Esophagus squamous epithelium (tissue), 5 donors: ENCODE measurements around the gene HSFX2. TPM values are rescaled to one million over a fixed set of nuclear protein-coding genes. Genes with fewer than 3 reads are reported as not detected.

Experiments used
- DNase-seq: peaks from one replicate; lab custom pipeline; 2025; lab: John Stamatoyannopoulos, UW
- H3K27ac ChIP-seq, 4 donors: fragments of 200-600 bp; sonication (generic); one replicate each; pipeline ENCODE4 v1.5.1; 2016 to 2019; ENCODE audit warnings: mild to moderate bottlenecking in 1 of 4
- H3K27me3 ChIP-seq, 4 donors: fragments of 200-600 bp; sonication (generic); 1 replicate in 3 of 4; 2 replicates in 1 of 4; pipeline versions ENCODE4 v1.5.1 to v1.6.0; 2017 to 2021; ENCODE audit warnings: antibody characterized with exemption in 1 of 4
- H3K36me3 ChIP-seq, 3 donors: fragments of 200-600 bp; sonication (generic); one replicate each; pipeline ENCODE4 v1.5.1; 2016 to 2019
- H3K4me1 ChIP-seq, 3 donors: fragments of 200-600 bp; sonication (generic); one replicate each; pipeline ENCODE4 v1.5.1; 2017 to 2019
- H3K4me3 ChIP-seq, 4 donors: fragments of 200-600 bp; sonication (generic); 1 replicate in 3 of 4; 2 replicates in 1 of 4; pipeline ENCODE4 v1.5.1; 2016 to 2019; ENCODE audit warnings: mild to moderate bottlenecking in 2 of 4, moderate library complexity in 1 of 4
- H3K9me3 ChIP-seq, 3 donors: fragments of 200-600 bp; sonication (generic); one replicate each; pipeline ENCODE4 v1.5.1; 2016 to 2019
- POLR2A ChIP-seq, 4 donors: fragments of 450-650 bp; IDR thresholded peaks; one replicate each; pipeline ENCODE4 v1.6.1; 2017; ENCODE audit warnings: antibody characterized with exemption in 4 of 4, mild to moderate bottlenecking in 4 of 4, moderate library complexity in 3 of 4
- WGBS, 2 donors: methylation state at CpG; one replicate each; pipeline ENCODE4 v1.1.5; 2018; 5-methylcytosine and 5-hydroxymethylcytosine counted together
- intact Hi-C: fragments of 100-400 bp; cut with DNase I; formaldehyde crosslinking; loops from one replicate; pipeline ENCODE4 v1.15.0; 2022
- total RNA-seq, 4 donors: library from RNA; depleted of rRNA; stranded (reverse); fragments of >200 nt; gene quantifications; one replicate each; pipeline ENCODE4 v1.1.0, GENCODE V29; 2016
- TF ChIP-seq, protein P1 (sequence below), 6 experiments: fragments of 450-650 bp in 4 of 6; fragments of 200-600 bp in 2 of 6; sonication (generic) in 2 of 6; IDR thresholded peaks; one replicate each; pipeline ENCODE4 v1.5.1; 2016 to 2019; ENCODE audit warnings: antibody characterized with exemption in 6 of 6, mild to moderate bottlenecking in 4 of 6, moderate library complexity in 4 of 6
- donor health status: DM: yes; HTN: yes; CAD: no.

The HSFX2 gene
- total RNA-seq, 4 donors from 2014 or later: 1.2 TPM; not detected in 3

GRCh38 chrX:149572743-149573142 lies 22.4 kb downstream of the HSFX2 start:
- H3K36me3 ChIP-seq: no peaks in the 10 kb centered on the region
- no peak for DNase-seq
- WGBS, 2 donors: 40 to 43% methylated on average over 1 of the region's 1 CpG

DNA sequence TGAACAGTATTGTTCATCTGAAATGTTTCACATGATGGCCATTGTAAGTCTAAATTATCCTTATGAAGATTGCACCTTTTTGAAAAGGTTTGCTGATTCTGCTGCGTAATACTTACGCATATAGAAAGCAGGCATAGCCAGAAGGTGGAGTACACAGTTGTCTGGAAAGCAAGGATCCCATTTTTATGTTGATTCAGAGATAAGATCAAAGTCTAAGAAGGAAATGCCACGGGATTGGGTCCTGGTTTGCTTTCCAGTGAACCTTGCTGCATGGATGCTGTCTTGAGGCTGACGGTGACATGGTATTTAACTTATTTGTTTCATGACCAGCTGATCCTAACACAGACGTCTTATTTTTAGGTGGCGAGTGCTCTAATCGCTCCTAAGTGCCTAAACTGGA lies 23.3 kb downstream of the HSFX2 start:
- H3K9me3 ChIP-seq: no peaks in the 10 kb centered on the region
- no peak for DNase-seq
- TF ChIP-seq, protein P1, sequence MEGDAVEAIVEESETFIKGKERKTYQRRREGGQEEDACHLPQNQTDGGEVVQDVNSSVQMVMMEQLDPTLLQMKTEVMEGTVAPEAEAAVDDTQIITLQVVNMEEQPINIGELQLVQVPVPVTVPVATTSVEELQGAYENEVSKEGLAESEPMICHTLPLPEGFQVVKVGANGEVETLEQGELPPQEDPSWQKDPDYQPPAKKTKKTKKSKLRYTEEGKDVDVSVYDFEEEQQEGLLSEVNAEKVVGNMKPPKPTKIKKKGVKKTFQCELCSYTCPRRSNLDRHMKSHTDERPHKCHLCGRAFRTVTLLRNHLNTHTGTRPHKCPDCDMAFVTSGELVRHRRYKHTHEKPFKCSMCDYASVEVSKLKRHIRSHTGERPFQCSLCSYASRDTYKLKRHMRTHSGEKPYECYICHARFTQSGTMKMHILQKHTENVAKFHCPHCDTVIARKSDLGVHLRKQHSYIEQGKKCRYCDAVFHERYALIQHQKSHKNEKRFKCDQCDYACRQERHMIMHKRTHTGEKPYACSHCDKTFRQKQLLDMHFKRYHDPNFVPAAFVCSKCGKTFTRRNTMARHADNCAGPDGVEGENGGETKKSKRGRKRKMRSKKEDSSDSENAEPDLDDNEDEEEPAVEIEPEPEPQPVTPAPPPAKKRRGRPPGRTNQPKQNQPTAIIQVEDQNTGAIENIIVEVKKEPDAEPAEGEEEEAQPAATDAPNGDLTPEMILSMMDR (IDR thresholded peaks at IDR 0.05): no peak
- TF ChIP-seq POLR2A (IDR thresholded peaks at IDR 0.05): no peak
- no peak overlapping the region for H3K27ac ChIP-seq
- H3K4me1 ChIP-seq: no peaks in the 10 kb centered on the region
- WGBS, 2 donors: 72% methylated on average over 7 of the region's 7 CpGs; no CpG with 5 or more reads in 1 of the 2 donors
- intact Hi-C loops: no loop called here
- H3K27me3 ChIP-seq: no peaks in the 10 kb centered on the region
- no peak overlapping the region for H3K4me3 ChIP-seq
- no peaks in the 10 kb centered on the region for H3K36me3 ChIP-seq

More at GRCh38 chrX:149572743-149573142, 22.4 kb downstream of the HSFX2 start:
- no peaks in the 10 kb centered on the region for H3K9me3 ChIP-seq
- H3K4me3 ChIP-seq: no peak overlapping the region
- intact Hi-C loops: no loop called here
- no peak overlapping the region for H3K27ac ChIP-seq
- no peaks in the 10 kb centered on the region for H3K27me3 ChIP-seq
- no peak for TF ChIP-seq POLR2A (IDR thresholded peaks at IDR 0.05)
- TF ChIP-seq, protein P1 (IDR thresholded peaks at IDR 0.05): no peak
- no peaks in the 10 kb centered on the region for H3K4me1 ChIP-seq

GRCh38 chrX:149570668-149571067 lies 24.4 kb downstream of the HSFX2 start:
- Histone ChIP-seq H3K9me3 (no peaks in the 10 kb centered on the region), H3K36me3 (no peaks in the 10 kb centered on the region), H3K4me3 (no peak overlapping the region), H3K27ac (no peak overlapping the region), H3K4me1 (no peaks in the 10 kb centered on the region), H3K27me3 (no peaks in the 10 kb centered on the region)
- intact Hi-C loops: no loop called here
- no peak for DNase-seq
- TF ChIP-seq, protein P1 (IDR thresholded peaks at IDR 0.05): no peak
- no peak for TF ChIP-seq POLR2A (IDR thresholded peaks at IDR 0.05)
- WGBS, 2 donors: 23 to 33% methylated on average over 6 of the region's 6 CpGs

DNA sequence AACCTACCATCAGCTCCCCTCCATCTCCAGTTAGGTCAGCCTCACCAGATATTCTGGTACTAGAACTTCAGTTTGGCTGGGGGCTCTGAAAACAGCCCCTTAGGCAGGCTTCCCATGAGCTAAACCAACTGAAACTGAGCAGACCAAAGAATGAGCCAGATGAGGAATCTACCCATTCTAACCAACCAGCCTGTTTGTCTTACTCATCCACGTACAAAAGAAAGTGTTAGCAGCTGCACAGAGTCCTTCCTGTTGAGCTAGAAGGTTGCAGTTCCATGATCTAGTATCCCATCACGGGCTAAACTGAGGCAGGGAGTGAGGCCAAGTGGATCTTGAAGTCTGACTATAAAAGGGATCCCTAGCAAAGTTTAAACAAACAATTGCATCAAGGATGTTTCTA lies 25.3 kb downstream of the HSFX2 start:
- WGBS, 2 donors: 48 to 67% methylated on average over 1 to 2 of the region's 2 CpGs
- DNase-seq: no peak

GRCh38 chrX:149568701-149569296 lies 26.3 kb downstream of the HSFX2 start:
- H3K4me3 ChIP-seq: no peak overlapping the region
- no peak overlapping the region for H3K27ac ChIP-seq
- no peak for TF ChIP-seq POLR2A (IDR thresholded peaks at IDR 0.05)
- TF ChIP-seq, protein P1 (IDR thresholded peaks at IDR 0.05): no peak
- H3K9me3 ChIP-seq: no peaks in the 10 kb centered on the region
- DNase-seq: no peak
- no peaks in the 10 kb centered on the region for H3K27me3 ChIP-seq
- H3K36me3 ChIP-seq: no peaks in the 10 kb centered on the region
- intact Hi-C loops: loop anchor here (10.0 kb wide), 1 partner anchor 66 kb away; the partner anchor contains the start of gene TMEM185A
- no peaks in the 10 kb centered on the region for H3K4me1 ChIP-seq
- WGBS, 2 donors: 59 to 83% methylated on average over 3 to 4 of the region's 5 CpGs

More for the DNA sequence above, 25.3 kb downstream of the HSFX2 start:
- Histone ChIP-seq H3K36me3 (no peaks in the 10 kb centered on the region), H3K4me1 (no peaks in the 10 kb centered on the region), H3K27ac (no peak overlapping the region), H3K9me3 (no peaks in the 10 kb centered on the region), H3K27me3 (no peaks in the 10 kb centered on the region), H3K4me3 (no peak overlapping the region)
- TF ChIP-seq, protein P1 (IDR thresholded peaks at IDR 0.05): no peak
- no peak for TF ChIP-seq POLR2A (IDR thresholded peaks at IDR 0.05)
- intact Hi-C loops: loop anchor here (10.0 kb wide), 1 partner anchor 65 kb away; the partner anchor contains the start of gene TMEM185A
